ENCODE measurements around the gene HIVEP3.

HIVEP3 gene

GRCh38 chr1:41501581-41501980, 417.1 kb downstream of the HIVEP3 start:
- no peak for DNase-seq

- no peak for DNase-seq
These were observed 417.8 kb downstream of the HIVEP3 start for GRCh38 chr1:41500781-41501518.

GRCh38 chr1:41500378-41500777, 418.3 kb downstream of the HIVEP3 start:
- DNase-seq: no peak

- no peak for DNase-seq
These were observed 419.1 kb downstream of the HIVEP3 start for GRCh38 chr1:41499591-41499990.

- DNase-seq: no peak
These were observed 419.9 kb downstream of the HIVEP3 start for GRCh38 chr1:41498804-41499203.

- no peak for DNase-seq
These were observed 420.3 kb downstream of the HIVEP3 start for GRCh38 chr1:41498391-41498790.

- DNase-seq: no peak
These were observed 421.2 kb downstream of the HIVEP3 start for GRCh38 chr1:41497461-41498030.

- no peak for DNase-seq
These were observed 421.7 kb downstream of the HIVEP3 start for GRCh38 chr1:41497056-41497440.

- DNase-seq: peak; percentile 70
These were observed 422.4 kb downstream of the HIVEP3 start for GRCh38 chr1:41496080-41497055.

- DNase-seq: peak; percentile 36
These were observed 423.3 kb downstream of the HIVEP3 start for GRCh38 chr1:41495210-41495948.

GRCh38 chr1:41494351-41495209, 424.1 kb downstream of the HIVEP3 start:
- no peak for DNase-seq

- DNase-seq: no peak
These were observed 424.9 kb downstream of the HIVEP3 start for GRCh38 chr1:41493626-41494350.

GRCh38 chr1:41493117-41493536, 425.6 kb downstream of the HIVEP3 start:
- DNase-seq: peak; percentile 25

GRCh38 chr1:41492341-41492848, 426.3 kb downstream of the HIVEP3 start:
- peak; percentile 71 for DNase-seq

GRCh38 chr1:41490911-41491310, 427.8 kb downstream of the HIVEP3 start:
- no peak for DNase-seq

GRCh38 chr1:41489561-41489960, 429.2 kb downstream of the HIVEP3 start:
- no peak for DNase-seq

GRCh38 chr1:41488040-41488951, 430.4 kb downstream of the HIVEP3 start:
- no peak for DNase-seq

- DNase-seq: peak; percentile 49
These were observed 431.3 kb downstream of the HIVEP3 start for GRCh38 chr1:41487126-41488039.
